Measurements from ENCODE around the gene DOK7. TPM values are rescaled to one million over a fixed set of nuclear protein-coding genes. Genes with fewer than 3 reads are reported as not detected.
A peak's percentile ranks its signal among the peaks of the same experiment; 100 is the strongest.

Gene DOK7
- total RNA-seq, 1 donor, result not detected

DNA sequence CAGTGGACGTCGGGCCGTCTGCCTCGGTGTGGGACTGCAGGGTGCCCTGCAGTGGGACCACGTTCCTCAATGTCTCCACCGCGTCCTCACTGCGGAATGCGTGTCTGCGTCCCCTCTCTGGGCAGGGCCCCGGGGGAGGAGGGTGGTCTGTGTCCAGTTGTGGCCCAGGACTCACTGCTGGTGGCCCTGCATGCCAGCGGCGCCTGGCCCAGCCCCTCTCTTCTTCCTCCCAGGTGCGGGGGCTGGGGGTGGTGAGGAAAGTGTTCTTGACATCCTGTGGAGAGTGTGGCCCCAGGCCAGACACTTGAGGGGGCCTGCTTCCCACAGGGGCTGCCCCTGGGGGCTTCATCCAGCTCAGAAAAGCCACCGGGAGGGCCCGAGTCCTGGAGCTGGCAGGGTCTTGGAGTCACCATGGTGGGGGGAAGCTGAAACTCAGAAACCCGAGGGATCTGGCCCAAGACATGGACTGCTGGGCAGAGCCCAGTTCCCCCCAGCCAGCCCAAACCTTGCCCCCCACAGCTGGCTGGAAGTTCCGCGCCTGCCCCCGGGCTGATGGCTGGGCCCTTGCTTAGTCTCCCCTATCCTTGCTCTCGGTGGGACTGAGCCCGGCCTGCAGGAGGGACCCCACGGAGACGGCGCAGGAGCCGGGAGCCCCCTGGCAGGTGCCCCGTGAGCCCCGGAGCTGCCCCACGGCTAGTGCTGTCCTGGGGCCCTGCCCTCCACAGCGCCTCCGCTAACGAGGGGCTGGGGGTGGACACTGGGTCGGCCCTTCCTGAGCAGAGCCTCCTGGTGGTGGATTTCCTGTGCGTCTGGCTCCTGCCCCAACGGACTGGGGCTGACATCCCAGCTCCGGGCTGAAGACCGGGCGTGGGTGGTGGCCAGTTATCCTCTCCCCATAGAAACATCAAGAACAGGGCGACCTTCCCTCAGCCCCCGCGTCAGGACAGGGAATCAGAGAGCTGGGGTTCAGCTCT, 2.9 kb downstream of the DOK7 start:
- TF ChIP-seq, protein P1, sequence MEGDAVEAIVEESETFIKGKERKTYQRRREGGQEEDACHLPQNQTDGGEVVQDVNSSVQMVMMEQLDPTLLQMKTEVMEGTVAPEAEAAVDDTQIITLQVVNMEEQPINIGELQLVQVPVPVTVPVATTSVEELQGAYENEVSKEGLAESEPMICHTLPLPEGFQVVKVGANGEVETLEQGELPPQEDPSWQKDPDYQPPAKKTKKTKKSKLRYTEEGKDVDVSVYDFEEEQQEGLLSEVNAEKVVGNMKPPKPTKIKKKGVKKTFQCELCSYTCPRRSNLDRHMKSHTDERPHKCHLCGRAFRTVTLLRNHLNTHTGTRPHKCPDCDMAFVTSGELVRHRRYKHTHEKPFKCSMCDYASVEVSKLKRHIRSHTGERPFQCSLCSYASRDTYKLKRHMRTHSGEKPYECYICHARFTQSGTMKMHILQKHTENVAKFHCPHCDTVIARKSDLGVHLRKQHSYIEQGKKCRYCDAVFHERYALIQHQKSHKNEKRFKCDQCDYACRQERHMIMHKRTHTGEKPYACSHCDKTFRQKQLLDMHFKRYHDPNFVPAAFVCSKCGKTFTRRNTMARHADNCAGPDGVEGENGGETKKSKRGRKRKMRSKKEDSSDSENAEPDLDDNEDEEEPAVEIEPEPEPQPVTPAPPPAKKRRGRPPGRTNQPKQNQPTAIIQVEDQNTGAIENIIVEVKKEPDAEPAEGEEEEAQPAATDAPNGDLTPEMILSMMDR (IDR thresholded peaks at IDR 0.05; ENCODE audit: insufficient read depth, low read depth, low read length), result peak; percentile 13
- DNase-seq (ENCODE audit: low read depth), result no peak
- no peak overlapping the region for H3K4me3 ChIP-seq (ENCODE audit: low read depth, low read length)

- TF ChIP-seq, protein P1 (IDR thresholded peaks at IDR 0.05; ENCODE audit: insufficient read depth, low read depth, low read length), result no peak
- H3K4me3 ChIP-seq (ENCODE audit: low read depth, low read length), result no peak overlapping the region
- no peak for DNase-seq (ENCODE audit: low read depth)
Observed at GRCh38 chr4:3466691-3467600, 3.8 kb downstream of the DOK7 start.

- DNase-seq (ENCODE audit: low read depth), result no peak
- TF ChIP-seq, protein P1 (IDR thresholded peaks at IDR 0.05; ENCODE audit: insufficient read depth, low read depth, low read length), result no peak
Observed at GRCh38 chr4:3467601-3468031, 4.5 kb downstream of the DOK7 start.

DNA sequence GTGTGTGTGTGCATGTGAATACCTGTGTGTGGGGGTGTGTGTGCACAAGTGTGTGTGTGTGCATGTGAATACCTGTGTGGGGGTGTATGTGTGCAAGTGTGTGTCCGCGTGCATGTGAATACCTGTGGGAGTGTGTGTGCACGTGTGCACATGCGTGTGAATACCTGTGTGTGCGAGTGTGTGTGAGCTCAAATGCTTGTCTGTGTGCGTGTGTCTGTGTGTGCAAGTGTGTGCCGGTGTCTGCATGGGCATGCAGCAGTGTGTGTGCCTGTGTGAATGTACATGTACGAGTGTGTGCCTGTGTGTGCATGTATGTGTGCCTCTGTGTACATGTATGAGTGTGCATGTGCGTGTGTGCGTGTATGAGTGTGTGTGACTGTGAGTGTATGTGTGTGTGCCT, 5.0 kb downstream of the DOK7 start:
- no peak overlapping the region for H3K4me3 ChIP-seq (ENCODE audit: low read depth, low read length)
- no peak for DNase-seq (ENCODE audit: low read depth)
- TF ChIP-seq, protein P1 (IDR thresholded peaks at IDR 0.05; ENCODE audit: insufficient read depth, low read depth, low read length), result no peak

More at GRCh38 chr4:3467601-3468031, 4.5 kb downstream of the DOK7 start:
- H3K4me3 ChIP-seq (ENCODE audit: low read depth, low read length), result no peak overlapping the region

DNA sequence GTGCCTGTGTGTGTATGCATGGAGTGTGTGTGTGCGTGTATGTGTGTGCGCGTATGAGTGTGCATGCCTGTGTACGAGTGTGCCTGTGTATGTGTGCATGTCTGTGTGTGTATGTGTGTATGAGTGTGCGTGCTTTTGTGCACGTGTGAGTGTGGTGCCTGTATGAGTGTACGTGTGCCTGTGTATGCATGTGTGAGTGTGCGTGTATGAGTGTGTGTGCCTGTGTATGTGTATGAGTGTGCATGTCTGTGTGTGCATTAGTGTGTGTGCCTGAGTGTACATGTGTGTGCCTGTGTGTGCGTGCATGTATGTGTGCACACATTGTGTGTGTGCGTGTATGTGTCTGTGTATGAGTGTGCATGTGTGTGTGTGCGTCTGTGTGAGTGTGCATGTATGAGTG, 5.7 kb downstream of the DOK7 start:
- no peak overlapping the region for H3K4me3 ChIP-seq (ENCODE audit: low read depth, low read length)
- TF ChIP-seq, protein P1 (IDR thresholded peaks at IDR 0.05; ENCODE audit: insufficient read depth, low read depth, low read length), result no peak
- DNase-seq (ENCODE audit: low read depth), result no peak

DNA sequence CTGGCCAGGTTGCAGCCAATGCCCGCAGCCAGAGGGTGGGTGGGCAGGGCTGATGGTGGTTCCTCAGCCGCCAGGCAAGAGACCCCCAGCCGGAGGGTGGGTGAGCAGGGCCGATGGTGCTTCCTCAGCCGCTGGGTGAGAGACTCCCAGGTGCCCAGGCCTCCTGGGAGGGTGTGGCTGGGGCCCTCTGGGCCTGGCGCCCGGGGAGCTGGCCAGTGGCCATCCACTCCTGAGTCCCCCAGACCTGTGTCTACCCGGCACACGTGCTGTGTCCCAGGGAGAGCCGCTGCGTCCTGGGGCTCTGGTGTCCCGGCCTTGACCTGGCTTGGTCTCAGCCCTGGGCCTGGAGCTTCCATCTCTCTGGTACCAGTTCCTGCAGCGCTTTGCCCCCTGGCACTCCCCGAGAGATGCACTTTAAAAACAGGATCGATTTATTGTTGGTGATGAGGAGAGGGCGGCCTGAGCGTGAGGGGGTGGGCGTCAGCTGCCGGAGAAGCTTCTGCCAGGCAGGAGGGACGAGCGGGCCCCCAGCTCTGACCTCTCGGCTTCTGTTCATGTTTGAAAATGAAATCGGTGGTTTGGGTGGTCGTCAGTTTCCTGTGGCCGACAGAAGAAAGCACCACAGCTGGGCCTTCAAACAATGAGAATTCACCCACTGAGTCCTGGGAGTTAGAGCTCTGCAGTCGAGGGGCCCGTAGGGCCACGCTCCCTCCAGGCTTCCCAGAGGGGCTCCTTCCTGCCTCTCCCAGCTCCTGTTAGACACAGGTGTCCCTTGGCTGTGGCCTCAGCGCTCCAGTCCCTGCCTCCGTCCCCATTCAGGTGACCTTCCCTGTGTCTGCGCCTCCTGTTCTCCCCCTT, 6.5 kb downstream of the DOK7 start:
- no peak overlapping the region for H3K4me3 ChIP-seq (ENCODE audit: low read depth, low read length)
- TF ChIP-seq, protein P1 (IDR thresholded peaks at IDR 0.05; ENCODE audit: insufficient read depth, low read depth, low read length), result no peak
- DNase-seq (ENCODE audit: low read depth), result no peak

Measured in fibroblast of villous mesenchyme (primary cell).